SHP77 treated with DMSO at 0.1 percent for 48 hours (cell line): ENCODE results near the gene GMDS.

Experiments
- DNase-seq: peaks from one replicate; lab custom pipeline; 2025; lab: John Stamatoyannopoulos, UW

Gene GMDS

DNA sequence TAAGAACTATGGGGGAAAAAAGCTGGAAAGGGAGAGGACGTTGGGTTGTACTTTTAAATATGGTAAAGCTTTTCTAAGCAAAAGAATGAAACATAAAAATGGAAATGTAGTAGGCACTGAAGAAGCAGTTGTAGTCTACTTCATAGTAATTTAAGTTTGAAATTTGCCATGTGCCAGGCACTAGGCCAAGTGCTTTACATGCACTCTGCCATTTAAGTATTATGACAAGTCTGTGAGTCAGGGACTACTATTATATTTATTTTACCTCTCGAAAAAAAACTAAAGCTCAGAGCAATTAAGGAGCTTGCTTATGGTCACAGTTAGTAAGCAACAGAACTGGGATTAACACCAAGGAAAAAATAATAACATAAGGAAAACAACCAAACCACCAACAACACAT, 257.8 kb downstream of the GMDS start:
- no peak for DNase-seq

GRCh38 chr6:1986454-1987243, 258.8 kb downstream of the GMDS start:
- DNase-seq, result no peak

DNA sequence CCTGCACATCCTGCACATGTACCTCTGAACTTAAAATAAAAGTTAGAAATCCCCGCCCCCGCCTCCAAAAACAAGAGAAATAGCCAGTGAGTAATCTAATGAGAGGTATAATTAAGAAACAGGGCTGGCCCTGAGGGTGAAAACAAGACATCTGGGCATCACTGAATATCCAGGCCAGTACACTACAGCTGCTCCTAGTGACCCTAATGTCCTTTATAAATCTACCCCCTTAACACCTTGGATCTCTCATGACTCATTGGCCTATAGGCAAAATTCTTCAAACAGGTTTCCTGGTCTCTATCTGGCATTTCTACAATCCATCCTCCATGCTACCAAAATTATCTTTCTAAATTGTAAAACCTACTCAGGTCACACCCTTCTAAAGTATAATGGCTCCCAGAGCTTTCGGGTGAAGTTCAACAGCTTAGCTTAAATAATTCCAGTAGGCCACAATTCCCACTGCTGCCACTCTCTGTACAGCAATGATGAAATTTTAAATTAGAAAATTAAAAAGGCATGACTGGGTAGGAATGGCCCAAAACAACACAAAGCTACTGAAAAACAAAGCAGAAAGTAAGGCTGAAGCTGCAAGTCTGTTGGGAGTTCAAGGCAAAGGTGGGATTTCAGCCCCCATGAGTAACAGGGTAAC, 260.9 kb downstream of the GMDS start:
- DNase-seq, result no peak

DNA sequence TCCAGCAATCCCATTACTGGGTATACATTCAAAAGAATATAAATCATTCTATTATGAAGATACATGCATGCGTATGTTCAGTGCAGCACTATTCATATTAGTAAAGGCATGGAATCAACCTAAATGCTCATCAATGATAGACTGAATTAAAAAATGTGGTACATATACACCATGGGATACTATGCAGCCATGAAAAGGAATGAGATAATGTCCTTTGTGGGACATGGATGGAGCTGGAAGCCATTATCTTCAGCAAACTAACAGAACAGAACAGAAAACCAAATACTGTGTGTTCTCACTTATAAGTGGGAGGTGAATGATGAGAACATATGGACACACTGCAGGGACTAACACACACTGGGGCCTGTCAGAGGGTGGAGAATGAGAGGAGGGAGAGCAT, 261.6 kb downstream of the GMDS start:
- DNase-seq, result no peak

- DNase-seq, result no peak
Observed at GRCh38 chr6:1972962-1973361, 272.4 kb downstream of the GMDS start.

GRCh38 chr6:1971612-1972011, 273.8 kb downstream of the GMDS start:
- DNase-seq, result no peak

- DNase-seq, result peak; percentile 76
Observed at GRCh38 chr6:1970151-1970561, 275.2 kb downstream of the GMDS start.

DNA sequence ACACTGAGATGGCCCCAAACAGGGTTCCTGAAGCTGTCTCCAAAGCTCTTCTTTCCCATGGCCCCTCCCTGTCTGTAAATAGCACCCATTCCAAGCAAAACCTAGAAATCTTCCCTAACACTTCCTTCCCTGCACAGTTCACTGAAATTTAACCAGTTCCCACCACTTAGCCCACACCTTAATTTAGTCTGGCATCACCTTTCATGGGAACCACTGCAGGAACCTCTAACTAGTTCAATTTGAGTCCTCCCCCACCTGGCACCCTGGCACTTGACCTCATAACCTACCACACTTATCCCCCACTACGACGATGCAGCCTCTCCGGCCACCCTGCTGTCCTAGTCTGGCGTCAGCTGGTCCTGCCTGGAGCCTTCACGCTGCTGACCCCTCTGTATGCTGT, 278.7 kb downstream of the GMDS start:
- no peak for DNase-seq

- DNase-seq, result no peak
Observed at GRCh38 chr6:1965596-1966224, 279.7 kb downstream of the GMDS start.

GRCh38 chr6:1963596-1963995, 281.8 kb downstream of the GMDS start:
- DNase-seq, result no peak

- no peak for DNase-seq
Observed at GRCh38 chr6:1962201-1962600, 283.2 kb downstream of the GMDS start.

GRCh38 chr6:1960486-1961142, 284.8 kb downstream of the GMDS start:
- DNase-seq, result no peak

- DNase-seq, result no peak
Observed at GRCh38 chr6:1958257-1958656, 287.1 kb downstream of the GMDS start.

DNA sequence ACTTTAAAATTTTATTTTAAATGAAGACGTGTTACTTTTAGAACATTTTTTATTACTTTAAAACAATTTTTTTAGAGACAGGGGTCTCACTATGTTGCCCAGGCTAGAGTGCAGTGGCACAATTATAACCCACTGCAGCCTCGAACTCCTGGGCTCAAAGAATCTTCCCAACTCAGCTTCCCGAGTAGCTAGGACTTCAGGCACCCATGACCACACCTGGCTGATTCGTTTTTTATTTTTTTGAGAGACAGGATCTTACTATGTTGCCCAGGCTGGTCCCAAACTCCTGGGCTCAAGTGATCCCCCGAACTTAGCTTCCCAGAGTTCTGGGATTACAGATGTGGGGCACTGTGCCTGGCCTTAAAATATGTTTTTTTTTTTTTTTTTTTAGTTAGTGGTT, 287.7 kb downstream of the GMDS start:
- no peak for DNase-seq

DNA sequence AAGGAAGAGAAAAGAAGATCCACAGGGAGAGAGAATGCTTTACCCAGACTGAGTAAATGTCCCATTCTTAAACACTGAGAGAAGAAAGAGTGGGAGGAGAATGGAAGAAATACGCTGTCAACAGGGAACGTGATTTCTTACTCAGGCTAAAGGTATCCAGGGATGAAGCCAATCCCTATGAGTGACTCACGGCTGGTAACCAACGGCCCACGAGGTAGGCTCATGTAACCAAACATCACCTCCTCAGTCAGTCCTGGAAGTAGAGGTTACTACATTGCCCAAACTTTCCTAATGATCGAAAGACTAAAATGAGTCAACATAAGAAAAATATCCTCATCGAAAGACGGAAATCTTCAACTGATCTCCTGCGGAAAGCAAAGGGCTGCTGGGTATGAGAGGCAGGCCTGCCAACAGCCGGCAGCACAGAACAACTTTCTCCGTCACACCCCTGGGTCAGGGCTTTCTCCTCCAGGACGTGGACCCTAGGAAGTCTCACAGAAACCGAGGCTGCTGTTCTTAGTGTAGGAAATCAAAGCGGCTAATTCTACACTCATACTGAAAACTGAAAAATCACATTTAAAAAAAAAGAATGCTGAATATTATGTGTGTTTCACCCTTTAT, 292.6 kb downstream of the GMDS start:
- DNase-seq, result no peak

DNA sequence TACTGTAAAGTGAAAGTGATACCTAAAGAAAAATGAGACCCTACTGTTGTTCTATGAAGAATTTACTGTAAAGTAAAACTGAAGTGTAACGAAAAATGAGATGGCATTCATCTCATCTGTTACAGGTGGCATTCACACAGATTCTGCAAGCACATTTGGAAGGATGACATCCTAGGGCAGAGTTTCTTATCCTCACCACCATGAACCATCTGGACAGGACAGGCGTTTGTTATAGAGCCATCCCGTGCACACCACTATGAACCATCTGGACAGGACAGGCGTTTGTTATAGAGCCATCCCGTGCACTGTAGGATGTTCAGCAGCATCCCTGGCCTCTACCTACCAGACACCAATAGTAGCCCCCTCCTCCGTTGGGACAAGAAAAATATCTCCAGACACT, 294.8 kb downstream of the GMDS start:
- DNase-seq, result no peak

GRCh38 chr6:1949538-1949937, 295.9 kb downstream of the GMDS start:
- no peak for DNase-seq

DNA sequence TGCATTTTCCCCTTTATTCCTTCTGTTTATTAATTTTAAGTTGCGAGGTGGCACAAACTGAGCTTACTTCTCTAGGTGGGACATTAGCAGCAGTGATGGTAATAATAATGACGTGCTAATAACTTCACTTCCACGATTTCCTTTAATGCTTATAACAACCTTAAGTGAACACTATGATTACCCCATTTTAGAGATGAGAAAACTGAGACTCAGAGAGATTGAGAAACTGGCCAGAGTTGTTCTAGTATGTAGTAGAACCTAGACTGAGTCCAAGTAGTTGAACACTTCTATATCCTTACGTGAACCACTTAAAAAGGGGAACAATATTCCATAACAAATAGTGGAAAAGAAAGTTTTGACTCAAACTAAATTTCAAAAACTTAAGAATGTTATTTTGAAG, 297.5 kb downstream of the GMDS start:
- no peak for DNase-seq

- DNase-seq, result no peak
Observed at GRCh38 chr6:1946583-1946982, 298.8 kb downstream of the GMDS start.

DNA sequence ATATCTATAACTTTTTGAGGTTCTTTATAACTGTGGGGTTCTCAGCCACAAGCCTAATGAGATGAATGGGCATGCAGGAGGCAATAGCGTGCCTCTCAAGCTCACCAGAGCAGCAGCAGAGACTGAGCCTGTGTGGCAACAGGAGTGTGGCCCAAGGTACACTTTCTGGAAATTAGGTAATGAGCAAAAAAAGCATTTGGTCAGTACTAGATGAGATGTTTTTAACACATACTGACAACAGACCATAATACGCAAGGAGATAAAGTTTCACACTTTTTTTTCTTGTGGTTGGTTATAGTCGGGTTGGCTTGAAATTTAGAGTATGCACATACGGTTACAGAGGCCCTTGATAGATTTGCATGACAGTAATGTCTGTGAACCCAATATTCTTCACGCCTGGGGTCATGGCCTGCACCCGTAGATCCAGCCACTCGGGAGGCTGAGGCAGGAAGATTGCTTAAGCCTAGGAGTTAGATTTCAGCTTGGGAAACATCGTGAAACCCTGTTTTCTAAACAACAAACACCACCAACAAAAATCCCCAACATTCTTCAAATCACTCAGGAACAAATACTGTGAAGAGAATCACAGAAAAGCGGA, 300.1 kb downstream of the GMDS start:
- DNase-seq, result no peak

GRCh38 chr6:1942834-1943233, 302.6 kb downstream of the GMDS start:
- no peak for DNase-seq

- DNase-seq, result no peak
Observed at GRCh38 chr6:1941534-1941933, 303.9 kb downstream of the GMDS start.
